HG02840 (cell line): ENCODE results near the gene BORCS8.
"Not testable (repeated sequence)": the region's sequence is repeated elsewhere in the genome, so short reads cannot be mapped to it uniquely, and the experiment has no call there.

Experiments used
- ATAC-seq: cut with Tn5 transposase; IDR thresholded peaks from one replicate; pipeline ENCODE4 v1.9.1; 2021; ENCODE audit warnings: mild to moderate bottlenecking, moderate library complexity, moderate number of reproducible peaks; ENCODE audit not compliant: unreplicated experiment, low FRiP score

BORCS8 gene

DNA sequence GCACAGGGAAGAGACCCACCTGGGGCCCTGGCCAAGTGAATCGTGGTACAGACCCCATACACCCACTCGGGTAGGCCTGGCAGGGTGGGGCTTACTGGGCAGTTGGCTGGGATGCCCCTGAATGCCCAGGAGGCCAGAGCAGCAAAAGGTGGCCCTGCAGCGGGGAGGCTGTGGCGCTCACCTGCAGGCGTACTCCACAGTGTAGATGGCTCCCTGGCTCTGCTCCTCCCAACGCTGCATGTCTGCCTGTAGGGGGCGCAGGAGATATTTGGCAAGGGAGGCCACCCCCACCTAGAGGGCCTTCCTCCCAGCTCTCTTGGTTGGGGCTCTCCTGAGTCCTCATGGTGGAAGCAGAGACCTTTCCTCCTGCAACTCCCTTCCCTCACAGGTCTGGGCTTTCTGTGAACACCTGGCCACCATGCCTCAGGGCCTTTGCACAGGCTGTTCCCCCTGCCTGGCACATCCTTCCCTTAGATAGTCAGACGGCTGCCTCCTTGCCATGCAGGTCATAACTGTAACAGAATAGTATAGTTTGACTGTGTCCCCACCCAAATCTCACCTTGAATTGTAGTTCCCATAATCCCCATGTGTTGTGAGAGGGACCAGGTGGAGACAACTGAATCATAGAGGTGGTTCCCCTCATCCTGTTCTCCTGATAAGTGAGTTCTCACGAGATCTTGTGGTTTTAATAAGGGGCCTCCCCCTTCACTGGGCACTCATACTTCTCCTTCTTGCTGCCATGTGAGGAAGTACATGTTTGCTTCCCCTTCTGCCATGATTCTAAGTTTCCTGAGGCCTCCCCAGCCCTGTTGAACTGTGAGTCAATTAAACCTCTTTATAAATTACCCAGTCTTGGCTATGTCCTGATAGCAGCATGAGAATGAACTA is 5.9 kb downstream of the BORCS8 start:
- ATAC-seq = no peak

DNA sequence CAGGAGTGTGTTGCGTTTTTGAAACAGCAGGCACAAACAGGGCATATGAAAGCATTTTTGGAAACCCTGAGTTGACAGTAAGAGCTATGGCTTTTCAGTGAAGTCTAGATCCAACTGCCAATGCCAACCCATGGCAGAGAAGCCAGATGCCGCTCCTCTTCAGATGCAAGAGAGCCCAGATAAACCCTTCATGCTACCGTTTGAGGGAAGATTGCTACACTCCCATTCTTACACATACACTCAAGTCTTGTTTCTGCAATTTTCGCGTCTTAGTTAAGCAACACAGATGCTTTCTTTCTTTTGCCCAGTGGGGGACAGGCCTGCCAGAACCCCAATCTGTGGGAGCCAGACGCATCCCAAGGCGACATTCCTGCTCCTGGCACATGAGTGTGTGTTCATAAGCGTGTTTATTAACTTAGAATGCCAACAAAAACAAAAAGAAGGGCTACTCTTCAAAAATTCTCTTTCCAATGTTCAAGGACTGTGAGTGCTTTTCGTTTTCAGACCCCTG is 10.4 kb downstream of the BORCS8 start:
- no peak for ATAC-seq

GRCh38 chr19:19179548-19180441 is 12.2 kb downstream of the BORCS8 start:
- no peak for ATAC-seq

- no peak for ATAC-seq
These were observed 15.0 kb downstream of the BORCS8 start for GRCh38 chr19:19176950-19177349.

DNA sequence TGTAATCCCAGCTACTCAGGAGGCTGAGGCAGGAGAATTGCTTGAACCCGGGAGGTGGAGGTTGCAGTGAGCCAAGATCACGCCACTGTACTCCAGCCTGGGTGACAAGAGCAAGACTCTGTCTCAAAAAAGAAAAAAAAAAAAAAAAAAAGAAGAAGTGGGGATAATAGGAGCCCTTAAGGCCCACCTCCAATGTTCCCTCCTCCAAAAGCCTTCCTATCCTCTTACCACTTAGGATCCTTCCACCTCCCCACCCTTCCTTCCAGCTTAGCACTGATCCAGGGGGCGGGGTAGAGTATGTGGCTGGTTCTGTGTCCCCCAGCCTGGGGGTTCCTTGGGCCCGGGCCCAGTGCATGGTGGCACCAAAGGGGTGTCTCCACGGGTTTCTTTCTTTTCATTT is 18.7 kb downstream of the BORCS8 start:
- not testable (repeated sequence) for ATAC-seq

DNA sequence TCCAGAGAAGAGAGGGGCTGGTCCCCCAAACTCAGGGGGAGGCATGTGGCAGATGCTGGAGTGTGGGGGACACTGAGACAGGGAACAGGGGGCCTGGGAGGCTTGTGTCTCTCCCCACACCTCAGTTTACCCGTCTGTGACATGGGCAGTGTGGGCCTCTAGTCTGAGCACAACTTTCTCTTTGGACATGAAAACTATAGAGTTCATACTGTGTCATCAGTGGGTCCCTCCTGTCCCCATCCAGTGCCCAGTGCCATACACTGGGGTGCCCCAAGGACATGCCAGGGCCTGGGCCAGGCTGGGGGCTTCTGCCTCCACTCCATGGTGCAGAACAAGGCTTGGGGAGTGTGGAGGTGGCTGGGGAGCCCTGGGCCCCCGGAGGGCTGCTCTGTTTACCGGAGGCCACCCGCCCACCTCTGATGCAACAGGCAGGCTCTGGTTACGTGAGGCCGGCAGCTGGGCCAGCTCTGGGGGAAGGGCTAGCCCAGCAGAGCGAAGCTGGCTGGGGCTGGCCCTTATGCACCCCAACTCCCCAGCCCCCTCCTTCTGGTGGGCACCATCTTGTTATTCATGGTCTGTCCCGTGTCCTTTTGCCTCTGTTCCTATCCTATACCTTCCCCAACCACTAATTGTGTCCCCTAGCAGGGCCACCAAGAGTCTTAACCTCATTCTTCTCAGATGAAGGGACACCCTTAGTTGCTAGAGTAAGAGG is 20.0 kb downstream of the BORCS8 start:
- ATAC-seq = no peak

GRCh38 chr19:19170873-19171672 is 20.9 kb downstream of the BORCS8 start:
- no peak for ATAC-seq

GRCh38 chr19:19170053-19170872 is 21.7 kb downstream of the BORCS8 start, which contains the start of gene MEF2B:
TSS of gene MEF2B (minus strand) at chr19:19170263. CDS start at chr19:19150735, 19,528 bp downstream.
- peak; percentile 68 for ATAC-seq

DNA sequence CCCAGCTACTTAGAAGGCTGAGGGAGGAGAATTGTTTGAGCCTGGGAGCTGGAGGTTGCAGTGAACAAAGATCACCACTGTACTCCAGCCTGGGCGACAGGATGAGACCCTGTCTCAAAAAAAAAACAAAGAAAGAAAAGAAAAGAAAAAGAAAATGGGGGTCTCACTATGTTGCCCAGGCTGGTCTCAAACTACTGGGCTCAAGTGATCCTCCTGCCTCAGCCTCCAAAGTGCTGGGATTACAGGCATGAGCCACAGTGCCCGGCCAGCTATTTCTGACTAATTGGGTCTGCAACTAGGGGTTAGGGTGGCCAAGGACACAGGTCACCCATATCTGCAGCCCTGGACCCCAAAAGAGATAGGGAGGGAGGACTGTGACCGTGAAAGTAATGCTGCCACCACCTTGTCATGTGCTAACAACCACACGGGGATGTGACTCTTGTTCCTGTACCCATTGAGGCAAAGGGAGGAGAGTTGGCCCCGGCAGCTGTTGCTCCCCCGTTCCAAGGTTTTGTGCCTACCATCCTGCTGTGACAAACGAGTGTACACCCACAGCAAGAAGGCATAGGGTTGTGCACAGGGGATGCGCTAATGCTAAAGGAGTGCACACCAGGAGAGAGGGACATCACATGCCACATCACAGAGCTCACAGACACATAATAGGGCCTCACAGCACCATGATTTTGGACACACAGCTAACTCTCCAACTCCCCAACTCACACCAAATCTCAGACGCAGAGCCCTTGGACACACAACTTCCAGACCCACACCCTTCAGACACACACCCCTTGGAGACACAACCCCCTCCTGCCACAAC is 22.5 kb downstream of the BORCS8 start:
- ATAC-seq = no peak

DNA sequence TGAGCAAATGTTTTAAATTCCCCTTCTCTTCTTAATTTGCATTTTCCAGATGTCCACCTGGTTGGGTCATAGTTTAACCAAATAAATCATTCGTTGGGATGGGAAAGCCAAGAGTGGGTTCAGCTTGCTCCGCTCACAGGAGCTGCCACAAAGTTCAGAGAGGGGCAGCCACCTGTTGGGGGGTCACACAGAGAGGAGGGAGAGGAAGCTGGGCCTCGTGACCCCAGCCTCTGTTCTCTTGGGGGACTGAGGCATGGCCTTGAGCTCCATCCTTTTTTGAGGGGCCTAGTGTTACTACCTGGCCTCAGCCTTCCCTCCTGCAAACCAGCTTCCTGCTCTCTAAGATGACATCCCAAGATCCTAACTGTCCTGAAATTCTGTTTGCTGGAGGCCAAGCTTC is 24.3 kb downstream of the BORCS8 start:
- ATAC-seq = no peak

- ATAC-seq = no peak
These were observed 26.6 kb downstream of the BORCS8 start for GRCh38 chr19:19165396-19165795.

- no peak for ATAC-seq
These were observed 29.5 kb downstream of the BORCS8 start for GRCh38 chr19:19162495-19162894.

GRCh38 chr19:19160461-19161035 is 31.4 kb downstream of the BORCS8 start:
- ATAC-seq = no peak

GRCh38 chr19:19159534-19159933 is 32.4 kb downstream of the BORCS8 start:
- ATAC-seq = no peak

- ATAC-seq = no peak
These were observed 34.1 kb downstream of the BORCS8 start for GRCh38 chr19:19157808-19158207.

- ATAC-seq = peak; percentile 60
These were observed 36.3 kb downstream of the BORCS8 start for GRCh38 chr19:19155495-19156219.
